Central memory CD4-positive, alpha-beta T cell (primary cell): Measurements from ENCODE around the gene TOX2.

Experiments used
- DNase-seq: peaks from one replicate; pipeline ENCODE4 v3.0.0; 2022

The TOX2 gene

GRCh38 chr20:44023515-44024371 is 109.1 kb downstream of the TOX2 start:
- no peak for DNase-seq

- DNase-seq = no peak
Measured at GRCh38 chr20:44024820-44025580, 110.3 kb downstream of the TOX2 start.

GRCh38 chr20:44025756-44026155 is 111.1 kb downstream of the TOX2 start:
- DNase-seq = no peak

GRCh38 chr20:44026647-44027342 is 112.1 kb downstream of the TOX2 start:
- no peak for DNase-seq

- no peak for DNase-seq
Measured at GRCh38 chr20:44027343-44028002, 112.8 kb downstream of the TOX2 start.

GRCh38 chr20:44028003-44028730 is 113.5 kb downstream of the TOX2 start:
- no peak for DNase-seq

- DNase-seq = no peak
Measured at GRCh38 chr20:44028868-44029847, 114.5 kb downstream of the TOX2 start.

GRCh38 chr20:44029848-44030230 is 115.2 kb downstream of the TOX2 start:
- no peak for DNase-seq

GRCh38 chr20:44030394-44030793 is 115.7 kb downstream of the TOX2 start:
- no peak for DNase-seq

GRCh38 chr20:44031001-44031574 is 116.4 kb downstream of the TOX2 start:
- DNase-seq = no peak

- DNase-seq = no peak
Measured at GRCh38 chr20:44031781-44032582, 117.3 kb downstream of the TOX2 start.

GRCh38 chr20:44032583-44033331 is 118.1 kb downstream of the TOX2 start:
- no peak for DNase-seq

GRCh38 chr20:44033344-44033743 is 118.7 kb downstream of the TOX2 start:
- DNase-seq = no peak

- DNase-seq = no peak
Measured at GRCh38 chr20:44033873-44034272, 119.2 kb downstream of the TOX2 start.

GRCh38 chr20:44034451-44034850 is 119.8 kb downstream of the TOX2 start:
- DNase-seq = no peak

GRCh38 chr20:44034965-44035635 is 120.4 kb downstream of the TOX2 start:
- no peak for DNase-seq

- no peak for DNase-seq
Measured at GRCh38 chr20:44035924-44036323, 121.3 kb downstream of the TOX2 start.

GRCh38 chr20:44036441-44036840 is 121.8 kb downstream of the TOX2 start:
- no peak for DNase-seq
